GM13976 (cell line): ENCODE results near the gene ARFGAP3.

ENCODE experiments used
- DNase-seq: peaks from one replicate; pipeline ENCODE4 v3.0.0; 2012; ENCODE audit warnings: low spot score
- in situ Hi-C: fragments of 300-500 bp; cut with MboI; formaldehyde crosslinking; loops from one replicate; pipeline ENCODE4 v1.12.0; 2022; ENCODE audit warnings: low sequenced_read_pairs, mixed read lengths, inconsistent platforms; ENCODE audit not compliant: unreplicated experiment
- TF ChIP-seq, protein P1 (sequence below): IDR thresholded peaks from 2 replicates; pipeline ENCODE4 v1.5.1; 2012; ENCODE audit warnings: borderline replicate concordance, mild to moderate bottlenecking; ENCODE audit not compliant: insufficient read depth; ENCODE audit errors: extremely low read depth, missing control alignments, control extremely low read depth

The ARFGAP3 gene

DNA sequence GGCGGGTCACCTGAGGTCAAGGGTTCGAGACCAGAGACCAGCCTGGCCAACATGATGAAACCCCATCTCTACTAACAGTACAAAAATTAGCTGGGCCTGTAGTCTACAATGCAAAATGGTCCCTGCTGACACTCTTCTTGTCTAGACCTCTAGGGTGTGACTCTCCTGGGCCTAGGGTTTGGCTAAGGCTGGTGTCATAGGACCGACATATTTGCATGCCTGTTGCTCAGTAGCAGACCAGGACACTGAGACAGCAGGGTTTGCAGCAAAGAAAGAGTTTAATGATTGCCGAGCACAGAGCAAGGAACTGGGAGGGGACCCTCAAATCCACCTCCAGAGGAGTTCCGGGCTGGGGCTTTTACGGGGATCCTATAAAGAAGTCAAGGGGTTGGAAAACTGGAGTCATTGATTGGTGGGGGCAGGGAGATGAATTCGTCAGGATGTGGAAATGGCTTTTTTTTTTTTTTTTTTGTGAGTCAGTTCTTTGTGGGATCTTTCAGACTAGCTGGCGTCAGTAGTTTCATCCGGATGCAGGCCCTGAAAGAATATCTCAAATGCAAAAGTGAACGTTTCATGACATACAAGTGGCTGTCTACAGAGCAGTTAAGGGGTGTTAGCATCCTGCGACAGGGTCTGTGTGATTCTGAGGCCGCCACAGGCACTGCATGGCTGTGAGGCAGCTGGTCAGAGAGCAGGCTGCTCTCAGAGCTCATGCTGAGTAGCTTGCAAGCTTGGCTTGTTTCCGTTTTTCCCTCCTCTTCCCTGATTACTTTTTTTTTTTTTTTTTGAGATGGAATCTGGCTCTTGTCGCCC, 109.2 kb downstream of the ARFGAP3 start:
- no peak for DNase-seq
- in situ Hi-C loops = no loop called here

More for the DNA sequence above, 109.2 kb downstream of the ARFGAP3 start:
- TF ChIP-seq, protein P1, sequence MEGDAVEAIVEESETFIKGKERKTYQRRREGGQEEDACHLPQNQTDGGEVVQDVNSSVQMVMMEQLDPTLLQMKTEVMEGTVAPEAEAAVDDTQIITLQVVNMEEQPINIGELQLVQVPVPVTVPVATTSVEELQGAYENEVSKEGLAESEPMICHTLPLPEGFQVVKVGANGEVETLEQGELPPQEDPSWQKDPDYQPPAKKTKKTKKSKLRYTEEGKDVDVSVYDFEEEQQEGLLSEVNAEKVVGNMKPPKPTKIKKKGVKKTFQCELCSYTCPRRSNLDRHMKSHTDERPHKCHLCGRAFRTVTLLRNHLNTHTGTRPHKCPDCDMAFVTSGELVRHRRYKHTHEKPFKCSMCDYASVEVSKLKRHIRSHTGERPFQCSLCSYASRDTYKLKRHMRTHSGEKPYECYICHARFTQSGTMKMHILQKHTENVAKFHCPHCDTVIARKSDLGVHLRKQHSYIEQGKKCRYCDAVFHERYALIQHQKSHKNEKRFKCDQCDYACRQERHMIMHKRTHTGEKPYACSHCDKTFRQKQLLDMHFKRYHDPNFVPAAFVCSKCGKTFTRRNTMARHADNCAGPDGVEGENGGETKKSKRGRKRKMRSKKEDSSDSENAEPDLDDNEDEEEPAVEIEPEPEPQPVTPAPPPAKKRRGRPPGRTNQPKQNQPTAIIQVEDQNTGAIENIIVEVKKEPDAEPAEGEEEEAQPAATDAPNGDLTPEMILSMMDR = no peak
